ENCODE results near the gene TMEM260. TPM values are rescaled to one million over a fixed set of nuclear protein-coding genes. Genes with fewer than 3 reads are reported as not detected.

Gene TMEM260
- total RNA-seq, 1 donor from 2014 or later, result 22.5 TPM

DNA sequence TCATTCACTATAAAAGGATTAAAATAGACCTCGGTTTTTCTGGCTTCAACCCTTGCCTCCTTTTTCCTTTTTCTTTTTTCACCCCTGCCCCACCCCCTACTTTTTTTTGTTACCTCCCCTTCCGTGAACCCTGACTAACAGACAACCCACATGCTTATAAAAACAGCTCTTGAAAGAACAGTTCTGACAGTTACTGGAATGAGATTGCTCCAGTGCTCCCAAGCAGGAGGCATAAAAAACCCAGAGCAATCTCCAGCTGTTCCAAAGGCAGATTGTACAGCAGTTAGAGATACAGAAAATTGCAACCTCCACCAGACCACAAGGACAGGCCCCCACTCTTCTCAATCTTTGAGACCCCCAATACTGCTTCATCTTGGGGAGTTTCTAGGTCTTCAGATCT, 29.9 kb upstream of the TMEM260 start:
- no peak overlapping the region for H3K4me3 Mint-ChIP-seq (ENCODE audit: unreplicated experiment)
- H3K27ac Mint-ChIP-seq (ENCODE audit: unreplicated experiment), result no peak overlapping the region
- no peaks in the 10 kb centered on the region for H3K4me1 Mint-ChIP-seq (ENCODE audit: unreplicated experiment)
- peaks cover 23% of the 10 kb centered on the region for H3K27me3 Mint-ChIP-seq (ENCODE audit: unreplicated experiment)
- H3K36me3 Mint-ChIP-seq (ENCODE audit: unreplicated experiment), result no peaks in the 10 kb centered on the region
- no peak for DNase-seq (ENCODE audit: extremely low spot score, unreplicated experiment)
- TF ChIP-seq, protein P1, sequence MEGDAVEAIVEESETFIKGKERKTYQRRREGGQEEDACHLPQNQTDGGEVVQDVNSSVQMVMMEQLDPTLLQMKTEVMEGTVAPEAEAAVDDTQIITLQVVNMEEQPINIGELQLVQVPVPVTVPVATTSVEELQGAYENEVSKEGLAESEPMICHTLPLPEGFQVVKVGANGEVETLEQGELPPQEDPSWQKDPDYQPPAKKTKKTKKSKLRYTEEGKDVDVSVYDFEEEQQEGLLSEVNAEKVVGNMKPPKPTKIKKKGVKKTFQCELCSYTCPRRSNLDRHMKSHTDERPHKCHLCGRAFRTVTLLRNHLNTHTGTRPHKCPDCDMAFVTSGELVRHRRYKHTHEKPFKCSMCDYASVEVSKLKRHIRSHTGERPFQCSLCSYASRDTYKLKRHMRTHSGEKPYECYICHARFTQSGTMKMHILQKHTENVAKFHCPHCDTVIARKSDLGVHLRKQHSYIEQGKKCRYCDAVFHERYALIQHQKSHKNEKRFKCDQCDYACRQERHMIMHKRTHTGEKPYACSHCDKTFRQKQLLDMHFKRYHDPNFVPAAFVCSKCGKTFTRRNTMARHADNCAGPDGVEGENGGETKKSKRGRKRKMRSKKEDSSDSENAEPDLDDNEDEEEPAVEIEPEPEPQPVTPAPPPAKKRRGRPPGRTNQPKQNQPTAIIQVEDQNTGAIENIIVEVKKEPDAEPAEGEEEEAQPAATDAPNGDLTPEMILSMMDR (IDR thresholded peaks at IDR 0.05), result no peak
- H3K9me3 Mint-ChIP-seq (ENCODE audit: unreplicated experiment), result no peaks in the 10 kb centered on the region

DNA sequence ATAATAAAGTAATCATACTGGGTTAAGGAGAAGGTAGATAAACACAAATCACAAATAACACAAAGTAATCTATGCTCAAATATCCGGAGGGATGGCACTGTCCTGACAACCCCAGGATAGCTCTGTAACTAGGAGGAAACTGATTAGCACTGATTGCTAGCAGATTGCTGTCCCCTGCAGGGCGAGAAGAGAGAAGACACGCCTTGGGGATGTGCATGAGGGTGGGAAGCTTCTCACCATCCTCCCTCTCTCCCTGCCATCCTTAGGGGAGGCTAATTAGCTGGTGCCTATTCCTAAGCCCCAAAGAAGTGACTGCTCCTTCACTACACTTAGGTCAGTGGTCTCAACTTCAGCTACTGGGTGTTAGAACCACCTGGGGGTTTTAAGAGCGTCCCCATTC, 27.0 kb upstream of the TMEM260 start:
- no peak overlapping the region for H3K4me3 Mint-ChIP-seq (ENCODE audit: unreplicated experiment)

DNA sequence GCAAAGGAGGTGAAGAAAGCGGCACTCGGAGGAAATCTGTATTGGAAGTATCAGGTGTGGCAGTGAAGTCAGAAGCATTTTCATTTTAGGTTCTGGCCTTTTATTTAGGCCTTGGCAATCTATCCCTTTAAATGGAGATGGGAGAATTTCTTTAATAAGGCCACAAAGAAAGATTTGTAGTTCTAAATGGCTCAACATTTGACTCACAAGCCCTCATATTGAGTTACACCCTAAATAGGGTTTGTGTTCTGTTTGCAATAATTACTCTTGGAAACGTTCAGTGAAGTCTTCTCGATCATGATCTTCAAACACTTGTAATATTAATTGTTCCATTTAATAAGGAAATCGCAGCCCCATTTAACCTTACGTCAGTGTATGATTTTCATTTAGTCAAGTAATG, 25.3 kb upstream of the TMEM260 start:
- Mint-ChIP-seq H3K27me3 (ENCODE audit: unreplicated experiment) (peaks cover 31% of the 10 kb centered on the region), H3K27ac (ENCODE audit: unreplicated experiment) (no peak overlapping the region), H3K36me3 (ENCODE audit: unreplicated experiment) (no peaks in the 10 kb centered on the region), H3K4me1 (ENCODE audit: unreplicated experiment) (no peaks in the 10 kb centered on the region), H3K4me3 (ENCODE audit: unreplicated experiment) (no peak overlapping the region), H3K9me3 (ENCODE audit: unreplicated experiment) (no peaks in the 10 kb centered on the region)
- TF ChIP-seq, protein P1 (IDR thresholded peaks at IDR 0.05), result no peak
- DNase-seq (ENCODE audit: extremely low spot score, unreplicated experiment), result no peak

More for the DNA sequence above, 27.0 kb upstream of the TMEM260 start:
- Mint-ChIP-seq H3K27me3 (ENCODE audit: unreplicated experiment) (peaks cover 31% of the 10 kb centered on the region), H3K27ac (ENCODE audit: unreplicated experiment) (no peak overlapping the region), H3K4me1 (ENCODE audit: unreplicated experiment) (no peaks in the 10 kb centered on the region), H3K36me3 (ENCODE audit: unreplicated experiment) (no peaks in the 10 kb centered on the region), H3K9me3 (ENCODE audit: unreplicated experiment) (no peaks in the 10 kb centered on the region)
- no peak for DNase-seq (ENCODE audit: extremely low spot score, unreplicated experiment)
- TF ChIP-seq, protein P1 (IDR thresholded peaks at IDR 0.05), result no peak

DNA sequence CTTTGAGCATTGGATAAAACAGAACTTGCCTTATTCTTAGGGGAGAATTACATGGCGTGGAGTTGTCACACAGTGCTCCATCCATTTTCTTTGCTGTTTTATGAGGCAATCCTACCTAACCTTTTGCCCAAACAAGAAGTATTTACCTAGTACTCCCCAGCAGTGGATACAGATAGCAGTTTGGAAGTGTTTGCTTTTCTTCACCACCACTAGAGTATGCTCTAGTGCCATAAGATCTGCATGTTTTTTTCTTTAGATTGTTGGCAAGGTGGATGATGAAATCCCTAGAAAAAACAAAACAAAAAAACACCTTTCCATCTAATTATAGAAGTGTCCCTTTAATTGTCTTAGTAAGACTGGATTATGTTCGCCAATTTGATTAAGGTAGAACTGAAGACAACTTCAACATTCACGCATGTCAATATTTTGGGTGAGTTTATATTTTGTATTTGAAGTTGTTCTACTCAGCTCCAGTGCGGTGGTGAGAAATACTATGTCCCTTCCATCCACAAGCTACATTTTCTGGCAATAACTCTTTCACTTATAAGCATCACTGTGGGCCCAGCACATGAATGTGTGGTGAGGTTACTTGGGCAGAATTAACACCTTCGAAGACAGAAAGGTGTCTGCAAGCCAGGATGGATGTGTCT, 23.6 kb upstream of the TMEM260 start:
- TF ChIP-seq, protein P1 (IDR thresholded peaks at IDR 0.05), result peak; percentile 54
- Mint-ChIP-seq H3K9me3 (ENCODE audit: unreplicated experiment) (no peaks in the 10 kb centered on the region), H3K27ac (ENCODE audit: unreplicated experiment) (no peak overlapping the region), H3K36me3 (ENCODE audit: unreplicated experiment) (no peaks in the 10 kb centered on the region), H3K4me3 (ENCODE audit: unreplicated experiment) (no peak overlapping the region), H3K27me3 (ENCODE audit: unreplicated experiment) (peaks cover 26% of the 10 kb centered on the region), H3K4me1 (ENCODE audit: unreplicated experiment) (no peaks in the 10 kb centered on the region)
- DNase-seq (ENCODE audit: extremely low spot score, unreplicated experiment), result no peak

DNA sequence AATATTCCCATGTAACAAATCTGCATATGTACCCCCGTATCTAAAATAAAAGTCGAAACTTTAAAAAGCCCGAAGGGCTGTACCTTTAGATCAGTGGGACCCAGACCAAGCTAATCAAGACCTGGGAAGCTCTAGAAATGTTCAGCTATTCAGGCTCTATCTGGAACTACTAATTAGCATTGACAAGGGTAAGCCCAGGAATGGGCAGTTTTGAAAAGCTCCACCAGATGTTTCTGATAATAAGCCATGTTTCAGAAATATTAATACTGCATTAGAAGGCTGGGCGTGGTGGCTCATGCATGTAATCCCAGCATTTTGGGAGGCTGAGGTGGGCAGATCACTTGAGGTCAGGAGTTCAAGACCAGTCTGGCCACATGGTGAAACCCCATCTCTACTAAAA, 20.4 kb upstream of the TMEM260 start:
- H3K9me3 Mint-ChIP-seq (ENCODE audit: unreplicated experiment), result peaks cover 5% of the 10 kb centered on the region

More for the DNA sequence above, 20.4 kb upstream of the TMEM260 start:
- Mint-ChIP-seq H3K36me3 (ENCODE audit: unreplicated experiment) (no peaks in the 10 kb centered on the region), H3K27me3 (ENCODE audit: unreplicated experiment) (peaks cover 20% of the 10 kb centered on the region), H3K4me3 (ENCODE audit: unreplicated experiment) (no peak overlapping the region), H3K27ac (ENCODE audit: unreplicated experiment) (no peak overlapping the region), H3K4me1 (ENCODE audit: unreplicated experiment) (no peaks in the 10 kb centered on the region)
- TF ChIP-seq, protein P1 (IDR thresholded peaks at IDR 0.05), result no peak
- DNase-seq (ENCODE audit: extremely low spot score, unreplicated experiment), result no peak

Measured in osteocyte (in vitro differentiated cells).